SH-SY5Y (cell line): ENCODE data around the gene UBALD1.

ENCODE experiments used
- GATA2 ChIP-seq: IDR thresholded peaks from 2 replicates; pipeline ENCODE4 v1.6.1; 2011; ENCODE audit warnings: mild to moderate bottlenecking, low read depth, low read length
- GATA3 ChIP-seq: IDR thresholded peaks from 2 replicates; pipeline ENCODE4 v1.6.1; 2011; ENCODE audit warnings: low read depth, mild to moderate bottlenecking, low read length, moderate library complexity

The UBALD1 gene

GRCh38 chr16:4601036-4601863 lies 13.4 kb downstream of the UBALD1 start:
- TF ChIP-seq GATA2 = no peak

GRCh38 chr16:4599545-4599944 lies 15.1 kb downstream of the UBALD1 start:
- TF ChIP-seq GATA3 (no peak), GATA2 (no peak)

GRCh38 chr16:4599037-4599436 lies 15.7 kb downstream of the UBALD1 start:
- no peak for TF ChIP-seq GATA3
- TF ChIP-seq GATA2 = no peak

GRCh38 chr16:4597174-4597573 lies 17.5 kb downstream of the UBALD1 start:
- no peak for TF ChIP-seq GATA2
- no peak for TF ChIP-seq GATA3

- TF ChIP-seq GATA3 = no peak
- no peak for TF ChIP-seq GATA2
Measured at GRCh38 chr16:4594433-4595410, 20.0 kb downstream of the UBALD1 start.

- no peak for TF ChIP-seq GATA2
- no peak for TF ChIP-seq GATA3
Measured at GRCh38 chr16:4593086-4593485, 21.6 kb downstream of the UBALD1 start.

- TF ChIP-seq GATA3 (no peak), GATA2 (no peak)
Measured at GRCh38 chr16:4591706-4592470, 22.8 kb downstream of the UBALD1 start.

GRCh38 chr16:4591191-4591590 lies 23.5 kb downstream of the UBALD1 start:
- TF ChIP-seq GATA2 = no peak
- TF ChIP-seq GATA3 = no peak

- no peak for TF ChIP-seq GATA3
- no peak for TF ChIP-seq GATA2
Measured at GRCh38 chr16:4588961-4589360, 25.7 kb downstream of the UBALD1 start.

GRCh38 chr16:4588386-4588785 lies 26.3 kb downstream of the UBALD1 start:
- no peak for TF ChIP-seq GATA2
- TF ChIP-seq GATA3 = no peak

GRCh38 chr16:4586291-4586690 lies 28.4 kb downstream of the UBALD1 start:
- TF ChIP-seq GATA3 = no peak
- TF ChIP-seq GATA2 = no peak

- TF ChIP-seq GATA2 (no peak), GATA3 (no peak)
Measured at GRCh38 chr16:4583906-4584305, 30.8 kb downstream of the UBALD1 start.

- no peak for TF ChIP-seq GATA3
- no peak for TF ChIP-seq GATA2
Measured at GRCh38 chr16:4580250-4580649, 34.4 kb downstream of the UBALD1 start.
